EL (cell line): ENCODE data around the gene SEPTIN10.
"Not testable (repeated sequence)": the region's sequence is repeated elsewhere in the genome, so short reads cannot be mapped to it uniquely, and the experiment has no call there.

ENCODE experiments used
- DNase-seq: peaks from one replicate; pipeline ENCODE4 v3.0.0-alpha.2; 2016

SEPTIN10 gene

DNA sequence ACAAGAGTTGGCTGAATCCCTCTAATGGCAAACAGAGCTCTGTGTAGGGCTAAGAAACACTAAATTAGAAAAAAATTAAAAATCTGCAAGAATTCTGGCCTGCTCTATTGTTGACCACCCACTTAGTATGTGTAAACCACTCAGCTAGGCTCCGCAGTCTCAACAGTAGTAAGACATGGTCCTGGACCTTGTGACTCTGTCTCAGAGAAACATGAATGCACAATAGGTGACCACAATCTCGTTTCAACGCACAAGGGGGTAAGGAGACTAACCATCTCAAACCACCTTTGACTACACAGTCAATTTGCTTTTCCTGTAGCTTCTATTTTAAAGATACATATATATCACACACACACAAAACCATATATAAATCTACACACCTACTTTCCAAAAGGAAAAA, 16.5 kb downstream of the SEPTIN10 start:
- DNase-seq: no peak

- DNase-seq: no peak
Observed at GRCh38 chr2:109595644-109596043, 18.1 kb downstream of the SEPTIN10 start.

DNA sequence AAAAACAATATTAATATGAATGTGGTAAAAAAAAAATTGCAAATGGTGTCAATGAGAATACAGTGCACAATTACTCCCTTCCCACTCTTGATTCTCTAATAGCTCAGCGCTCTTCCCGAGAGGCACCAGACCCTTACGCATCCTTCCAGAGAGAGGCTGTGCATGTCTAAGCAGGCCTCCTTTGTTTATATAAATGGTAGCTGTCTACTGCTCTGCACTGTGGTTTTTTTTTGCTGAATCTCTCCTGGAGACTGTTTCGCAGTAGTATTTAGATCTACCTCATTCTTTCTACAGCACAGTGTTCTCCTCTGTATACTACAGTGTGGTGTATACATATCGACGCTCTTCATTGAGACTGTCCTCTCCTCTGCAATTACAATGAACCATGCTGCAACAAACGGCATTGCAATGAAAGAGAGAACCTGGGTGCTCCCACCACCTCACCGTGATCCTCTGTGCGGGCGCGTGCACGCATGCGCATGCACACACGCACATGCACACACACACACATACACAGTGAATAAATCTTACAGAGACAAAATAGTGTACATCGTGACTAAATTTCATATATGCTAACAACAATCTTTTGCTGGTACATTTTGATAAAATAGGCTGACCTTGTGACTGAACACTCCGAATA, 19.4 kb downstream of the SEPTIN10 start:
- no peak for DNase-seq

- DNase-seq: no peak
Observed at GRCh38 chr2:109592905-109593304, 20.9 kb downstream of the SEPTIN10 start.

DNA sequence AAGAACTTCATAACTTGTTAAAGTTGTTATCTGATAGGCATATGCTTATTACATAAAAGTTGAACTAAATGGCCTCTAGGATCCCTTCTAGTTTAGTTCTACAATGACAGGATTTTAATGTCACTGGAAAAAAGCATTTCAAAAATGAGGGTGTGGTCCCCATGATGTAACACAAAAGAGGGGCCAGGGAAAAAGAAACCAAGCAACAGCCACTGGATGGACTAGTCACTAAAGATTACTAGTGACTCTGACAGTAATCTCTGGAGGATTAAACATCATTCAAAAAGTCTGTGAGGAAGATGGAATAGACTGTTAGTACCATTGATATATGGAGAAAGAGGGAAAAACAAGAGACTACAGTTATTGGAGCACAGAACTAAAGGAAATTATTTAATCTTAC, 22.6 kb downstream of the SEPTIN10 start:
- no peak for DNase-seq

GRCh38 chr2:109586687-109587086, 27.1 kb downstream of the SEPTIN10 start:
- DNase-seq: no peak

DNA sequence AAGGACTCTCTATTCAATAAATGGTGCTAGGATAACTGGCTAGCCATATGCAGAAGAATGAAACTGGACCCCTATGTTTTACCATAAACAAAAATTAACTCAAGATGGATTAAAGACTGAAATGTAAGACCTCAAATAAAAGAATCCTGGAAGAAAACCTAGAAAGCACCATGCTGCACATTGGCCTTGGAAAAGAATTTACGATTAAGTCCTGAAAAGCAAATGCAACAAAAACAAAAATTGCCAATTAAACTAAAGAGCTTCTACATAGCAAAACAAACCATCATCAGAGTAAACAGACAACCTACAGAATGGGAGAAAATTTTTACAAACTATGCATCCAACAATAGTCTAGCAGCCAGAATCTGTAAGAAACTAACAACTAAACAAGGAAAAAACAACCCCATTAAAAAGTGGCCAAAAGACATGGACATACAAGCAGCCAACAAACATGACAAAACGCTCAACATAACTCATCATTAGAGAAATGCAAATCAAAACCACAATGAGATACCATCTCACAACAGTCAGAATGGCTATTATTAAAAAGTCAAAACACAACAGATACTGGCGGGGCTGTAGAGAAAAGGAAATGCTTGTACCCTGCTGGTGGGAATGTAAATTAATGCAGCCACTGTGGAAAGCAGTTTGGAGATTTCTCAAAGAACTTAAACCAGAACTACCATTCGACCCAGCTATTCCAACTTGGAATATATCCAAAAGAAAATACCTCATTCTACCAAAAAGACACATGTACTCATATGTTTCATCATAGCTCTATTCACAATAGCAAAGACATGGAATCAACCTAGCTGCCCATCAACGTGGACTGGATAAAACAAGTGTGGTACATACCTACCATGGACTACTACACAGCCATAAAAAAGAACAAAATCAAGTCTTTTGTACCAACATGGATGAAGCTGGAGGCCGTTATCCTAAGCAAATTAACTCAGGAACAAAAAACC, 30.6 kb downstream of the SEPTIN10 start:
- DNase-seq: peak; percentile 54

DNA sequence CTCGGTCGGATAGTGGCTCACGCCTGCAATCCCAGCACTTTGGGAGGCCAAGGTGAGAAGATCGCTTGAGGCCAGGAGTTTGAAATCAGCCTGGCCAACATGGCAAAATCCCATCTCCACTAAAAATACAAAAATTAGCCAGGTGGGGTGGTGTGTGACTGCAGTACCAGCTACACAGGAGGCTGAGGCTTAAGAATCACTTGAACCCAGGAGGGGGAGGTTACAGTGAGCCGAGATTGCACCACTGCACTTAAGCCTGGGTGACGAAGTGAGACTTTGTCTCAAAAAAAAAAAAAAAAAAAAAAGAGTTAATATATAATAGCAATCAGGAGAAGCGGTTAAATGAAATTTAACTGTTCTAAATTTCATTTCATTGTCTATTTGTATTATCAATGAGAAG, 36.1 kb downstream of the SEPTIN10 start:
- DNase-seq: not testable (repeated sequence)

DNA sequence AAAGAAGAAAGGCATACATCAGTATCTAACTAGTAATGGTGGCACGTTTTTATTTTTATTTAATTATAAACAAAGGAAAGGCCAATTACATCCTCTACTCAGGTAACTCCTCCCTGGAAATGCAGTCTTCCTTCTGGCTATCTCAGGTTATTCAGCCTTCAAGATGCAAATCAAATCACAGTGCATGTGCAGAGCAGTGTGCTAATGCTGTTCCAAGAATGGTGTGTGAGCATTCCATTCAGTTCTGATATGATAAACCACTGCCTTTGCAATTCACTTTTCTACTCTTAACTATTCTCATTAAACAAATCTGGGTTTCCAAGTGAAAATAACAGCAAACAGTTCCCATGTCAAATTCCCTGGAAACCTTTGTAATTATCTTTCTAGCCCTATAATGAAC, 38.4 kb downstream of the SEPTIN10 start:
- no peak for DNase-seq

DNA sequence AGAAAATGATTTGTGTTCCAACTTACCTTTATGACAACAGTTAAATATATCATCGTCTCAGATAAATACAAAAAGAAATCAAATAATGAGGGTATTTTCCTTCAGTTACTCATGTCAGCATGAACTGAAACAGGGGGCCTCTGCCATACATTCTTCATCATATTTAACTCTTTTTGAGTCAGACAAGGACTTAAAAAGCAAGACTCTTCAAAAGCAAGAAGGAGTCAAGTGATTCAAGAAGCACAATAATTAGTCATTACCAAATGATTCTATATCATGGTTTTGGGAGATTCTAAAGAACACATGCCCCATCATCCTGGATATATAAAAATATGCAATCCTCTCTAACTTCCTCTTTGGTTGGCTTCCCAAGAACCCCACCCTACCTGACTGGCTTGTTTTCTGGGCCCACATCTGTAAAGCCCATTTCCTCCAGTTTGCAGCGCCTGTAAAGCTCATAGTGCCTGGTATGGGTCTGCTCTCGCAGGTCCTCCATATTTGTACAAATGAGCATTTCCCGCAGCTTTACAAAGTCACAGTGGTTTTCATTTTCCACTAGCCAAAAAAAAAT, 49.7 kb downstream of the SEPTIN10 start:
- no peak for DNase-seq

GRCh38 chr2:109563288-109563687, 50.5 kb downstream of the SEPTIN10 start:
- no peak for DNase-seq

- DNase-seq: no peak
Observed at GRCh38 chr2:109562421-109562820, 51.3 kb downstream of the SEPTIN10 start.

GRCh38 chr2:109560265-109560664, 53.5 kb downstream of the SEPTIN10 start:
- DNase-seq: peak; percentile 48

DNA sequence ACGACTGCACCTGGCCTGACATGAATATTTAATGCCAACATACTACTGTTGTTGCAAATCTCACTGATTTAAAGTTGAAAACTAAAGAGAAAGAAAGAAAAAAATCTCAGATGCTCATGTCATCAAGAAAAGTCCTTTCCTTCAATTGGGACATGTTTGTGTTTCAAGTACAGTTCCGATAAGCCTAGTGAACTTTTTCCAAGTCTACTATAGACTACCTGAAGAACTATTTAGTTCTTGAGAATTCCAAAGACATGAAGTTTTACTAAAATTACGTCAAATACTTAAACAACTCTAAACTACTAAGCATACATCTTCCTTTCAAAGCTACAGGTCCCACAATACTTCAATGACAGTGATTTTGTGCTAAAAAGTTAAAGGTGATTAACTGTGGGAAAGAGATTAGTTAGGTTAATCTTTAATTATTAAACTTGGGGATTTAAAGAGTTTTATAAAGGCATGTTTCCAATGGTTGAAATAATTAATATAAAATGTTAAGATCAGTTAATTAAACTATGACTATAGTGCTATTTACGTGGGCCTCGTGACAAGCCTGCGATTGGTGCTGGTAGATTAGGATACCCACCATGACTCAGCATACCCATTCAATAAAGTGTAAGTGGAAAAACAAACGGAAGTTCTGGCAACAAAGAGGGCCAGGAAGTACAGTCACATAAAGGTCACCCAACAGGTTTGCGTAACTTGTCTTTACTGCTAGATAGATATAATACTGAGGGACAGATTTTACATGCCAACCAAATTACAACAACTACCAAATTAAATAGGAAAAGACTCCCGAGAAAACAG, 55.5 kb downstream of the SEPTIN10 start:
- DNase-seq: peak; percentile 88

DNA sequence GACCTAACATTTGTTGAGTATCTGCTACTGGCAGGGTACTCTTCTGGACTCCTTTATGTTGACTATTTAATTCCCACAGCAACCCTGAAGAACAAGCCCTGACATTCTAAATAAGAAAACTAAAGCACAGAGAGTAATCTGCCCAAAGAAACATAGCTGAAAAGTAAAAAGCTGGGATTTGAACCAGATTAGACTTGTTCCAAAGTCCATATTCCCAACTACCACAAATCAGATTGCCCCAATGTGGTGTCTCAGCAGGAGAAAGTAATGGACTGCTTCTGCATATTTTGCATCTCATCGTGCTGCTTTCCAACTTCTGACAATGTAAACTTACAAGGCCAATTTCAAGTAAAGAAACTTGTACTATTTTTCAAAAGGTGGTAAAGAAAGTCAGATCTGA, 56.5 kb downstream of the SEPTIN10 start:
- no peak for DNase-seq

DNA sequence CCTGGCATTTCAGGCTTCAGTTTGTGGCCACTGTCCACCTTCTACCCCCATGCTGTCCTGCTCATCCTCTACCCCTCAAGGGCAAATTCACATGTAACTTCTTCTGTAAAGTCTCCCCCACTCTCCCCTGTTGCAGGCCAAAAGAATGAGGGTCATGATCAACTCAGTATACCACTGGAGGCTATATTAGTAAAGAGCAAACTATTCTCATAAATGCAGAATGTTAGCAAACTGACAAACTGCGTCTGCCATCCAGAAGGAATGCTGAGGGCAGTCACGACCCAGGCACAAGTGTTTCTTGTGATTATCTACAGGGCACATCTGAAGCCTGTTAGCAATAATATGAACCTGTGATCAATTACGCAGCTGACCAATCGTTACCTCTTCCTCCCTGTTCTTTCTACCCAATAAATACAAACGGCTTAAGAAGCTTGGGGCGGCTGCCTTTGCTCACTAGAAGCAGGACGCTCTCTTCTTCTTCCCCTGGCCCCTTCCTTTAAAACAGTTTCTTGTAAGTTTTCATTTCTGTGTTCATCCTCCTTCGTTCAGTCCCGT, 58.3 kb downstream of the SEPTIN10 start:
- peak; percentile 63 for DNase-seq

- no peak for DNase-seq
Observed at GRCh38 chr2:109554758-109555157, 59.0 kb downstream of the SEPTIN10 start.

GRCh38 chr2:109549016-109549590, 64.7 kb downstream of the SEPTIN10 start:
- DNase-seq: no peak

DNA sequence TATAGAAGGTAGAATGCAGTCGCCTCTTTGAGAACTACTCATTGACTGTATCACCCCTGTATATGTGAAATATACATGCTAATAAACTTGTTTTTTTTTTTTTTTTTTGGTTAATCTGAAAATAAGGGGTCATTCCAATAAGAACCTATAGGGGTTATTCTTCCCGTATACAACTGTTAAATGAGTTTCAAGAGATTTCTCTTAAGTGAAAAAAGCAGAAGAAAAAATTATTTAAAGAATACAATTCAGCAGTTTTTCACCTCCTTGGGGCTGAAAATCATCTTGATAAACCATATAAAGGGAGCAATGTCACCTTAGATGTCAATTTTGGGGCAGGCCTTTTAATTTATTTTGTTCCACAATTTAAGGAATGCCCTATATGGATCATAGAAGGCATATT, 66.5 kb downstream of the SEPTIN10 start:
- DNase-seq: no peak

DNA sequence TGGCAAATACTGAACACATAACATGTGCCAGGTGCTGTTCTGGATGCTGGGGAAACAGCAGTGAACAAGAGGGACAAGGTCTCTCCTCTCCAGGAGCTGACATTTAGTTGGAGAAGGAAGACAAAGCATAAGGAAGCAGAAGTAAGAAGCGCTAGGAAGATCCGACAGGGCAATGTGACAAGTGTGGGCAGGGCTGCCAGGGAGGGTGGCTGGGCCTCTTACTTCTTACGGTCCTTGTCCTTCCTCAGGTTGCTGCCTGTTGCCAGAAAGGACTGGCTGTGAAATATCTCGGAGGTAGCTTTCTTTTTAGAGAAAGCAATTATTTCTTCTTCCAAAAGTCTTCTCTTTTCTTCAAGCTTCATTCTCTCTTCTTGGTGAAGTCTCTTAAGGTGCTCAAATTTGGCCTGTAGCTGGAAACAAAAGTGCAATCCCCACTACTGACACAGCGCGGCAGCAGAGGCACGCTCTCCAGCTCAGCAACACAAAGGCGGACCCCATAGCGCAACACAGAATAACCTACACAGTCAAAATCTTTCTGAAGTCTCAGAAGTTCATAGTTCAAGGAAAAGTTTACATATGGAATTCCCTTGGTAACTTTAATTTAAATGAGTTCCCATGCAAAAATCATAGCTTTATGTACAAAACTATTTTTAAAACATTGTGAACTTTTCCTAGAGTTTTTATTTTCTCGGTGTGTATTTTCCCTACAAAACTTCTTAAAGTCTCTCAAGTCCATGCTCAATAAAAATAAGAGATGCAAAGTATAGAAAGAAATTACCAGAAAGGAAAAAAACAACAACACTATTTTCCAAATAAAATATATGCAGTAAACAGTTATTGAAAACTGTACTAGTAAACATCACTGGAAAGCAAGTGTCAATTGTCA, 67.7 kb downstream of the SEPTIN10 start:
- peak; percentile 60 for DNase-seq

DNA sequence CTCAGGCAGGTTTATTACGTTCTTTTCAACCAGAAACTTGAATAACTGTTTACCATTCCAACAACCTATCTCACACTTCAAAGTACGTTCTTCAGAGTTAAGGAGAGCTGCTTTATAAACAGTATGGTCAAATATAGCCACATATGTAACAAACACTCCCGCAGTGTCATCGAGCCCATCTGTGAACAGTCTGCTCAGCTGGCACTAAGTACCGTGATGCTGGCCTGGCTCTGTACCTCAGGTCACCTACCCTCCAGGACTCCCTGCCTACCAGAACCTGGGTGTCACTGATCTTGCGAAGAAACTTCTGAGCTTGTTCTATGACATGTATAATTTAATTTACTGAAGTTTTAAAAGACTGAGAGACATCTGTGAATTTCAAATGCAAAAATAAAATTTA, 71.4 kb downstream of the SEPTIN10 start:
- no peak for DNase-seq
